Measurements from ENCODE around the gene CFAP100.
A peak's percentile ranks its signal among the peaks of the same experiment; 100 is the strongest.

Gene CFAP100

GRCh38 chr3:126461450-126462070, 66.9 kb downstream of the CFAP100 start:
- DNase-seq (ENCODE audit: low spot score): no peak

- DNase-seq (ENCODE audit: low spot score): no peak
Observed at GRCh38 chr3:126463521-126463920, 68.8 kb downstream of the CFAP100 start.

GRCh38 chr3:126464093-126464492, 69.4 kb downstream of the CFAP100 start:
- no peak for DNase-seq (ENCODE audit: low spot score)

GRCh38 chr3:126464494-126464893, 69.8 kb downstream of the CFAP100 start:
- no peak for DNase-seq (ENCODE audit: low spot score)

GRCh38 chr3:126464997-126465396, 70.3 kb downstream of the CFAP100 start:
- no peak for DNase-seq (ENCODE audit: low spot score)

GRCh38 chr3:126465928-126466544, 71.3 kb downstream of the CFAP100 start:
- no peak for DNase-seq (ENCODE audit: low spot score)

- DNase-seq (ENCODE audit: low spot score): no peak
Observed at GRCh38 chr3:126466886-126467610, 72.3 kb downstream of the CFAP100 start.

- no peak for DNase-seq (ENCODE audit: low spot score)
Observed at GRCh38 chr3:126467611-126467955, 72.9 kb downstream of the CFAP100 start.

- no peak for DNase-seq (ENCODE audit: low spot score)
Observed at GRCh38 chr3:126468028-126468891, 73.6 kb downstream of the CFAP100 start.

GRCh38 chr3:126469479-126469878, 74.8 kb downstream of the CFAP100 start:
- DNase-seq (ENCODE audit: low spot score): no peak

GRCh38 chr3:126472277-126473006, 77.7 kb downstream of the CFAP100 start:
- DNase-seq (ENCODE audit: low spot score): no peak

GRCh38 chr3:126473292-126474168, 78.8 kb downstream of the CFAP100 start:
- DNase-seq (ENCODE audit: low spot score): no peak

- peak; percentile 38 for DNase-seq (ENCODE audit: low spot score)
Observed at GRCh38 chr3:126474498-126475412, 80.0 kb downstream of the CFAP100 start.

GRCh38 chr3:126475413-126476114, 80.9 kb downstream of the CFAP100 start, which contains the start of gene ZXDC:
ZXDC (minus strand) TSS chr3:126475891; CDS start chr3:126475865, 26 bp downstream.
- peak; percentile 100 for DNase-seq (ENCODE audit: low spot score)

- no peak for DNase-seq (ENCODE audit: low spot score)
Observed at GRCh38 chr3:126476166-126477060, 81.7 kb downstream of the CFAP100 start.

GRCh38 chr3:126477061-126477380, 82.3 kb downstream of the CFAP100 start:
- DNase-seq (ENCODE audit: low spot score): no peak

GRCh38 chr3:126478581-126479310, 84.0 kb downstream of the CFAP100 start:
- no peak for DNase-seq (ENCODE audit: low spot score)
